GM18909 (cell line): ENCODE results near the gene MSH5.

Experiments used
- ATAC-seq: cut with Tn5 transposase; IDR thresholded peaks from one replicate; pipeline ENCODE4 v1.9.1; 2021; ENCODE audit warnings: mild to moderate bottlenecking; ENCODE audit not compliant: unreplicated experiment, poor library complexity

Gene MSH5

GRCh38 chr6:31749301-31750036 is 9.7 kb downstream of the MSH5 start:
- no peak for ATAC-seq

DNA sequence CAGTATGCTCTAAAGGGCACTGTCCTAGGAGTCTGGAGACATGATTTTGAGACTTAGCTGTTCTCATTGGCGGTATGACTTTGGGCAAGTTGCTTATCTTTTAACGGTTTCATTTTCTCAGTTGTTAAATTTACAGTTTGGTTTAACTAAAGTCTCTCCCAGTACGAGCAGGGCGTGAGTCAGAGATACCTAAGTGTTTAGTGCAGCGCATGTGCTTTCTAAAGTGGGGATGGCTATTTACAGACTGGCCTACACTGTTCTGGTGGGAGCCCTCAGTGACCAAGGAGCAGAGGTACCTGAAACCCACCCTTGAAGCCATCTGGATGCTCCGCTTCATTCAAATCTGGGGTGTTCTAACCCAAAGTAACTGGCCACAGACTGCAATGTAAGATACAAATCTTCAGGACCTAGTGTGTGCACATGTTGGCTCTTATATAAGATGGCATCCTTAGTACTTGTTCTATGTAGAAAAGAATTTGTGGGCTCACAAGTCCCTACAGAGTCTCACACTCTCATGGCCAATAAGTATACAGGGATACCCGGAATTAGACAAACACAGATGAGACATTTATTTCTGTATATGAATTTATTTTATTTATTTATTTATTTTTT is 10.7 kb downstream of the MSH5 start:
- ATAC-seq = no peak

DNA sequence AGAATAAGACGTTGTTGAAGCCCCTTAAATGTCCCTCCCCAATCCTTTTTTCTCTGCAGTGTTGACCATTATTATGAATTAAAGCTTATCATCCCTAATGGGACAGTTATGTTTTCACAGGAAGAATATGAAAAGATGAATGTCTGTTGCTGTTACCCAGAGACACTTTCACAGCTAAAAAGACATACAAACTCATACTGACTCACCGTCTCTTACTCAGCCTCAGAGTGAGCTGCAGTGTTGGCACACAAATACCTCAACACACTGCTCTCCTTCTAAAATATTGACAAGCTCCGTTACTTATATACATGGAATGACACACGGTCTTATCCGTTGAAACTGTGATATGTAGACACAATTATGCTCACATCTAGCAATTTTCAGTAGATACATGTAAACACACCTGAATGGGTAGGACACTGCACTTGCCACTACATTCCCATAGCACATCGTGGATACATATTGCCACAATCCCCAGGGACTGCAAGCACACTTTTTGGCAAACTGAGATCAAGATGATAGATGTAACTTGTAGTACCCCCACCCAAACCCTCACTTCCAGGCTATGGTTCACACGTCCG is 13.0 kb downstream of the MSH5 start:
- ATAC-seq = no peak

DNA sequence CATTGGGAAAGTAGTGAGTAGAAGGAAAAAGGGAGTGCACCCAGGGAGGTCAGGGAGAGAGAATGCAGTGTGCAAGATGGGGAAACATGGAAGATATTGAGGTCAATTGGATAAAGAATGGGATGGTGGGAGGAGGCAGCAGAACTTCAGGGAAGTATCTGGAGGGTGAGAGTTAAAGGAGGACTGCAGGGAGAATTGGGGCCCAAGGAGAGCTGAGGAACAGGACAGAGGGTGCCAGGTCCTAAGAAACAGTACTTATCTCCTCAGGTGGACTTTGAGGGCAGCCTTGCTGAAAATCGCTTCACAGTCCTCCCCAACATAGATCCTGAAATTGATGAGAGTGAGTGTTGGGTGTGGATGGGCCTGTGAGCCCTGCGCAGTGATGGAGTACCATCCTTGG is 18.5 kb downstream of the MSH5 start:
- no peak for ATAC-seq

DNA sequence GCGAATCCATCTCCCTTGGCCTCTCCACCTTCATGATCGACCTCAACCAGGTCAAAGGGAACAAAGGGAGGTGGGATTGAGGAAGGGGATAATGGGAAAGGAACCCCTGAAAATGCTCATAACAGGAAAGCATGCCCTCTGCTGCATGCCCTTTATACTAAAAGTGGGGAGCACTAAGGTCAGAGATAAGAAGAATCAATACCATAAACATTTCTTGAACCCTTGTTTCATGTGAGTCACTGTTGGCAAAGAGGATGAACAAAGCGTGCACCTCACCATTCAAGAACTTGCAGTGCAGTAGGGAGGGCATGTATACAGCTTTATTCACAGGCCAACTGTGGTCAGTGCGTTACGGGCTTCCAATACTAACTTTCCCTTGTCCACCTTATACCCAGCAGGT is 21.0 kb downstream of the MSH5 start:
- ATAC-seq = no peak

- no peak for ATAC-seq
These were observed 21.5 kb downstream of the MSH5 start for GRCh38 chr6:31761343-31761742.

DNA sequence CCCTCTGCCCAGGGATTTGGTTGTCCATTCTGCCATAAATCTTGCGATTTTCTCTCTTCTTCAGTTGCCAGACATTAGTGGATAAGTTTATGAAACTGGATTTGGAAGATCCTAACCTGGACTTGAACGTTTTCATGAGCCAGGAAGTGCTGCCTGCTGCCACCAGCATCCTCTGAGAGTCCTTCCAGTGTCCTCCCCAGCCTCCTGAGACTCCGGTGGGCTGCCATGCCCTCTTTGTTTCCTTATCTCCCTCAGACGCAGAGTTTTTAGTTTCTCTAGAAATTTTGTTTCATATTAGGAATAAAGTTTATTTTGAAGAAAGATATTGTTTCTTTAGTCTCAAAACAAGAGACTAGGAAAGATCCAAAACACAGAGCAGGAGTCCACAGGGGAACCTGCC is 22.6 kb downstream of the MSH5 start, which contains the start of gene SAPCD1:
Gene SAPCD1 (plus strand): TSS at position 301 of the 400 bp plus-strand sequence. CDS start 399 bp downstream, outside the sequence.
- no peak for ATAC-seq

DNA sequence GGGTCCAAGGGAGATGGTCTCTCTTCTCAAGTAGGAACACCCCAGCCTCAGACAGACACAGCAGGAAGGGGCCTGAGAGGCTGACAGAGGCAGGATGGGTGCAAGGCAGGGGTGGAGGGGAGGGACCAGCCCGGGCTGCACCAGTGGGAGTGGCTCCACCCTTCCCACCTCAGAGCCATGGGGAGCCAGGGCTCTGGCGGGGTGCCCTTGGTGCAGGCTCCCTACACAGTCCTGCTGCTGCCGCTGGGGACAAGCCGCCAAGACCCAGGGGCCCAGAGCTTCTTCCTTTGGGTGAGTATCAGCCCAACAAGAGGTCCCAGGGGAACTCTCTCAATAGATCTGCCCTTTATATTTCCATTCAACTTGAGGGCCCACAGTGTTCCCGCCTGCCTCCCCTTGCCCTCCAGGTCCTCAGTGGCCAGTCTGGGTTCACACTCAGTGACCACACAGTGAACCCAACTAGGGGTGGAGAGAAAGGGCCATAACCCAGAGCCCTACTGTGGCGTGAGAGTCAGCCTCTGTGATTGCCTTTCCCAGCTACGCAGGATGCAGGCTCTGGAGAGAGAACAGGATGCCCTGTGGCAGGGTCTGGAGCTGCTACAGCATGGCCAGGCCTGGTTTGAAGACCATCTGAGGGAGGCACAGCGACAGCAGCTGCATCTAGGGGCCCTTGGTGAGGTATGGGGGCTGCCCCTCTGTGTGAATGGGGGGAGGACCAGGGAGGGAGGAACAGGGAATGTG is 23.2 kb downstream of the MSH5 start:
- no peak for ATAC-seq

- no peak for ATAC-seq
These were observed 23.8 kb downstream of the MSH5 start for GRCh38 chr6:31763619-31763940.

- no peak for ATAC-seq
These were observed 24.4 kb downstream of the MSH5 start for GRCh38 chr6:31764198-31764597.

DNA sequence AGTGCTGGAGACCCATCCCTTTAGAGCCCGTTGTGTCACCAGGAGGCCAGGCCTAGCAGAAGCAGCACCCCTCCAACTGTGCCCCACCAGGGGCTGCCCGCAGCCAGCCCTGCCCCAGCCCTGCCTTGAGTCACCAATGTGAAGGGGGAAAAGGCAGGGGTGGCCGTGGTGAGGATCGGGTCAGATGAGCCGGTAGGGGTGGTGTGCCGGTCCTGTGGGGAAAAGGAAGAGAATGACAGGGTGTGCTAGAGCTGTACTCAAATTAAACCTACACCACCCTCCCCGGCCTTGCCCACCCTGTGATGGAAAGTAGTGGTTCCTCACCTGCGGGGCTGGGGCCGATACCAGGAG is 25.7 kb downstream of the MSH5 start:
- no peak for ATAC-seq

- no peak for ATAC-seq
These were observed 26.3 kb downstream of the MSH5 start for GRCh38 chr6:31765910-31766794.

DNA sequence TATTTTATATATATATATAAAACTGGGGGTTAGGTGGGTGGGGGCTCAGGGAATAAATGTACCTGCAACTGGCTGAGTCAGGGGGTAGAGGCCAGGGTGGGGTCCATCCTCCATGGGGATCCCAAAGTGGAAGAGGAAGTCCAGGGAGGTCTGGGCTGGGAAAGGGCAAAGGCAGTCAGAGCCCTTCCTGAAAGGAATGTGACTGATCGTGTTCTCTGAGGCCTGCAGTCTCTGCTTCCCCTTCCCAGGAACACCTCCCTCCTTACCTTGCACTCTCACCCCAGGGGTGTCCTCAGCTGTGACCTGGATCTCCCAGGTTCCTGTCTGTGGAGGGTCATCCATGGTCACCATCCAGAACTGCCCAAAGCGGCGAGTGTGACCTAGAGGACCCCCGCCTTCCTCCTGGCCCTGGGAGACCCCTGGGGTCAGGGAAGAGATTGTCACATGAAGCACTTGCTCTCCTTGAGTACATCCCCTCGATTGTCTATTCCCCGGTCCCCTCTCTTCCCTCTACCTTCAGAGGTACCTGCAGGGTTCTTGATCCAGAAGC is 27.4 kb downstream of the MSH5 start:
- ATAC-seq = no peak

- ATAC-seq = no peak
These were observed 28.8 kb downstream of the MSH5 start for GRCh38 chr6:31768363-31769257.

DNA sequence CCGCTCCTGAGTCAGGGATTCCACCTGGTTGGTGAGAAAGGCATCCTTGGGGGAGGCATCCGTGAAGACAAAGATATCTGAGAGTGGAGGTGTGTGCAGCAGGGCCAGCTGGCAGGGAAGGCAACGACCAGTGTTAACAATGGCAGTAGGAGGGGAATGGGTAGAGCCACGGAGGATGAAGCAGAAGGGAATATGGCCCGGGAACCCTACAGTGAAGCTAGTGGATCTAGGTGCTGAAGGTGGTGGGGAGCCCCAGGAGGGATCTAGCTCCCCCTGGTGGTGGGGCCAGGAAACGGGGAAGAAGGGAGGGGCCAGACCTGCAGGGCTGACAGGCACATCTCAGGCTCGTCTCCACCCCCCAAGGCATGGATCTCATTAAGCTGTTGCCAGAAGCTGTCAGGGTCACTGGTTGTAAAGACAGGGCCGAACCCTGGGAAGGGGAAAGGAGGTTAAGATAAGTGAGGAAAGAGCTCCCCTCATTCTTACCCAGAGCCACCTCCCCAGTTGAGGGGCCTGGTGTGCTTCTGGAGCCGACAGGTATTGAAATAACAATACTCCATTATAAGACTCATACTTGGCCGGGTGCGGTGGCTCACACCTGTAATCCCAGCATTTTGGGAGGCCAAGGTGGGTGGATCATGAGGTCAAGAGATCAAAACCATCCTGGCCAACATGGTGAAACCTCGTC is 30.0 kb downstream of the MSH5 start:
- no peak for ATAC-seq

GRCh38 chr6:31770860-31771259 is 31.1 kb downstream of the MSH5 start:
- no peak for ATAC-seq

- no peak for ATAC-seq
These were observed 32.2 kb downstream of the MSH5 start for GRCh38 chr6:31771992-31772358.

- ATAC-seq = no peak
These were observed 35.4 kb downstream of the MSH5 start for GRCh38 chr6:31775184-31775583.
